GM12873 (cell line): ENCODE measurements around the gene KIF3C.

ENCODE experiments used
- CTCF ChIP-seq: IDR thresholded peaks from 2 replicates; pipeline ENCODE4 v1.5.1; 2012; ENCODE audit warnings: low read depth, mild to moderate bottlenecking, moderate library complexity, low read length, control low read depth; ENCODE audit not compliant: insufficient read depth; ENCODE audit errors: missing control alignments

Gene KIF3C

GRCh38 chr2:25992556-25992955, 10.3 kb upstream of the KIF3C start:
- TF ChIP-seq CTCF: no peak

- no peak for TF ChIP-seq CTCF
Observed at GRCh38 chr2:25991965-25992364, 9.7 kb upstream of the KIF3C start.

- TF ChIP-seq CTCF: no peak
Observed at GRCh38 chr2:25989154-25989553, 6.9 kb upstream of the KIF3C start.

DNA sequence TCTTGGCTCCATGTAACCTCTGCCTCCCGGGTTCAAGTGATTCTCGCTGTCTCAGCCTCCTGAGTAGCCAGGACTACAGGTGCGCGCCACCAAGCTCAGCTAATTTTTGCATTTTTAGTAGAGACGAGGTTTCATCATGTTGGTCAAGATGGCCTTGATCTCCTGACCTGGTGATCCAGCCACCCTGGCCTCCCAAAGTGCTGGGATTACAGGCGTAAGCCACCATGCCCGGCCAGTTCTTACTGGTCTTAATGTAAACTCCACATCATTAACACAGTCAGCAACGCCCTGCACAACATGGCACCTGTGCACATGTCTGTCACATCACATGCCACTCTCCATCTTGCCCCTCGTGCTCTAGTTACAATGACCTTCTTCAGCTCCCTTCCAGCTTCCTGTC, 5.8 kb upstream of the KIF3C start:
- no peak for TF ChIP-seq CTCF

DNA sequence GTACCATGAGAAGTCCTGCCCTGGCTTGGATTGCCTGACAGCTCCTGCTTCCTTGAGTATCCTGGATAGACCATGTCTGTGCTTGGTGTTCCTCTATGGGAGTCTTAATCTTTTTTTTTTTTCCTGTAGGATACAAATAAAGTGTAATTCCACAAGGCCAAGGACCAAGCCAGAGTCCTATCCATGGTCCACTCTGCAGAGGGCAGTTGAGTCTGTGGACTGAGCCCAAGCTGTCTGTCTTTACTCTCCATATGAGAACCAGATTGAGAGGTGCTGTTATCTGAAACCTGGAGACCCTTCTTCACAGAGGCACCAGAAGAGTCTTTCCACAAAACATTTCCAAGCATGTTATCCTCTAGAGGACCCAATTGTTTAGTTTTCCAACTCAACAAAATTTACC, 1.4 kb upstream of the KIF3C start:
- TF ChIP-seq CTCF: no peak

GRCh38 chr2:25982968-25983280, 627 bp upstream of the KIF3C start:
- TF ChIP-seq CTCF: no peak

DNA sequence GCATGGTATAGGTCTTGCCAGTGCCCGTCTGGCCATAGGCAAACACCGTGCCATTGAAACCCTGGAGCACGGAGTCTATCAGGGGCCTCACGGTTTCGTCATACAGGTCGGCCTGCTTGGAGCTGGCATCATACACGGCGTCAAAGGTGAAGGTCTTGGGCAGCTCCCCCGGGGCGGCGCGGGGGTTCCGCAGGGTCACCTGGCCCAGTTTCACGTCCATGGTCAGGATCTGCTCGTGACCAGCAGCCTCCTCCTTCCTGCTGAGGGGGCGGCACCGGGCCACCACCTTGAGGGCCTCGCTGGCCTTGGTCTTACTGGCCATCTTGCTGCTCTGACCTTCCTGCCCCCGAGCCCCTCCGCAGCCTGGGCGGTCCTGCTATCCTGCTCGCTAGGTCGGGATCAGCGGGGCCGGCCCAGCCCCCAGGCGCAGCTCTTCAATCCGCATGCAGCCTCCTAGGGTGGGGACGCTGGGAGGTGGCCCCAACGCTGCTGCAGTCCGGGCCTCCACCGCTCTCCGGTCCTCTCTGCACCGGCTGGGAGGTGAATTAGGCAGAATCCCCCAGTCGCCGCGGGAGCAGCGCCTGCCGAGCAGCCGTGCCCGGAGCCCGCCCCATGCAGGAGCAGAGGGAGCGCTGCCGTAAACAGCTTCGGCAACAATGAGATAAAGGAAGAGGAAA, 563 bp downstream of the KIF3C start:
- TF ChIP-seq CTCF: no peak
